HepG2 (cell line): ENCODE measurements around the gene DDAH2. TPM values are rescaled to one million over a fixed set of nuclear protein-coding genes. Genes with fewer than 3 reads are reported as not detected.
A peak's percentile ranks its signal among the peaks of the same experiment; 100 is the strongest.

Experiments
- ATRX ChIP-seq: sonication (generic); formaldehyde crosslinking; IDR thresholded peaks from 2 replicates; pipeline ENCODE4 v1.4.0; 2020; ENCODE audit warnings: missing genetic modification reagents, borderline replicate concordance
- CCAR2 ChIP-seq: fragments of 200-400 bp; formaldehyde crosslinking; optimal IDR thresholded peaks from 2 replicates; pipeline ENCODE3; 2018; ENCODE audit warnings: low read depth, mild to moderate bottlenecking, low read length, moderate library complexity
- CEBPG ChIP-seq: IDR thresholded peaks from 2 replicates; pipeline ENCODE4 v1.6.1; 2016
- DMAP1 ChIP-seq: IDR thresholded peaks from 2 replicates; pipeline ENCODE4 v1.6.1; 2016
- E2F2 ChIP-seq: sonication (generic); formaldehyde crosslinking; IDR thresholded peaks from 2 replicates; pipeline ENCODE4 v1.4.0; 2020; ENCODE audit warnings: missing genetic modification reagents, borderline replicate concordance
- FOXM1 ChIP-seq: sonication (generic); formaldehyde crosslinking; IDR thresholded peaks from 2 replicates; pipeline ENCODE4 v1.5.0; 2020; ENCODE audit warnings: missing genetic modification reagents
- GLMP ChIP-seq: sonication (generic); formaldehyde crosslinking; IDR thresholded peaks from 2 replicates; pipeline ENCODE4 v1.9.0; 2021; ENCODE audit warnings: missing genetic modification reagents, mild to moderate bottlenecking, borderline replicate concordance
- HDAC1 ChIP-seq: sonication (generic); formaldehyde crosslinking; IDR thresholded peaks from 2 replicates; pipeline ENCODE4 v1.5.1; 2020; ENCODE audit warnings: mild to moderate bottlenecking, missing genetic modification reagents
- KLF13 ChIP-seq: sonication (generic); formaldehyde crosslinking; IDR thresholded peaks from 2 replicates; pipeline ENCODE4 v1.4.0; 2020; ENCODE audit warnings: mild to moderate bottlenecking, missing genetic modification reagents
- KLF9 ChIP-seq: IDR thresholded peaks from 2 replicates; pipeline ENCODE4 v1.6.1; 2016; ENCODE audit warnings: low read depth
- MAF1 ChIP-seq: sonication (generic); formaldehyde crosslinking; IDR thresholded peaks from 2 replicates; pipeline ENCODE4 v1.5.0; 2020; ENCODE audit warnings: missing genetic modification reagents, borderline replicate concordance
- MEIS1 ChIP-seq: sonication (generic); formaldehyde crosslinking; IDR thresholded peaks from 2 replicates; pipeline ENCODE4 v1.9.0; 2021; ENCODE audit warnings: mild to moderate bottlenecking, missing genetic modification reagents, moderate library complexity, borderline replicate concordance
- MIER3 ChIP-seq: IDR thresholded peaks from 2 replicates; pipeline ENCODE4 v1.6.1; 2016; ENCODE audit warnings: missing compliant biosample characterization, borderline replicate concordance
- MLXIP ChIP-seq: sonication (generic); formaldehyde crosslinking; IDR thresholded peaks from 2 replicates; pipeline ENCODE4 v1.9.0; 2021; ENCODE audit warnings: missing genetic modification reagents, borderline replicate concordance
- MTF1 ChIP-seq: sonication (generic); formaldehyde crosslinking; IDR thresholded peaks from 2 replicates; pipeline ENCODE4 v1.5.0; 2020; ENCODE audit warnings: missing genetic modification reagents
- NCOA5 ChIP-seq: sonication (generic); formaldehyde crosslinking; IDR thresholded peaks from 2 replicates; pipeline ENCODE4 v1.4.0; 2020; ENCODE audit warnings: missing genetic modification reagents
- RARA ChIP-seq: IDR thresholded peaks from 2 replicates; pipeline ENCODE4 v1.6.1; 2016; ENCODE audit warnings: missing genetic modification reagents, missing compliant biosample characterization
- SMARCC2 ChIP-seq: fragments of 450-650 bp; IDR thresholded peaks from 2 replicates; pipeline ENCODE4 v1.6.1; 2017; ENCODE audit warnings: antibody characterized with exemption, mild to moderate bottlenecking
- SMC3 ChIP-seq: IDR thresholded peaks from 2 replicates; pipeline ENCODE4 v1.6.1; 2011; ENCODE audit warnings: low read length, improper control_type of control experiment
- SP5 ChIP-seq: IDR thresholded peaks from 2 replicates; pipeline ENCODE4 v1.6.1; 2016; ENCODE audit warnings: low read depth, borderline replicate concordance
- SRY ChIP-seq: sonication (generic); formaldehyde crosslinking; IDR thresholded peaks from 2 replicates; pipeline ENCODE4 v1.8.0; 2022; ENCODE audit warnings: mild to moderate bottlenecking, missing genetic modification reagents
- ZBTB2 ChIP-seq: sonication (generic); formaldehyde crosslinking; IDR thresholded peaks from 2 replicates; pipeline ENCODE4 v1.8.0; 2022; ENCODE audit warnings: low read depth, missing genetic modification reagents
- ZNF34 ChIP-seq: sonication (generic); formaldehyde crosslinking; IDR thresholded peaks from 2 replicates; pipeline ENCODE4 v1.4.0; 2020; ENCODE audit warnings: mild to moderate bottlenecking, missing genetic modification reagents, borderline replicate concordance
- ZNF468 ChIP-seq: sonication (generic); formaldehyde crosslinking; IDR thresholded peaks from 2 replicates; pipeline ENCODE4 v1.8.0; 2022; ENCODE audit warnings: mild to moderate bottlenecking, moderate library complexity, missing genetic modification reagents
- ZNF558 ChIP-seq: sonication (generic); formaldehyde crosslinking; IDR thresholded peaks from 2 replicates; pipeline ENCODE4 v1.9.0; 2022; ENCODE audit warnings: mild to moderate bottlenecking, missing genetic modification reagents, borderline replicate concordance
- polyA plus RNA-seq, 8 experiments: library from polyadenylated mRNA; depleted of rRNA in 3 of 8; stranded (reverse) in 7 of 8; unstranded in 1 of 8; fragments of >200 nt; fragmentation: Illumina TruSeq in 4 of 8; extraction: Trizol in 4 of 8; gene quantifications; 2 replicates each; pipeline versions ENCODE4 v1.2.1 to v1.2.3, GENCODE V29; 2011 to 2016; ENCODE audit warnings: low read depth in 4 of 8, missing spikeins in 1 of 8, mixed read lengths in 1 of 8; ENCODE audit not compliant: insufficient read depth in 1 of 8
- total RNA-seq, 5 experiments: library from RNA; depleted of rRNA; stranded (reverse); fragments of >200 nt; fragmentation: Illumina TruSeq; extraction: Trizol; gene quantifications; 2 replicates each; pipeline ENCODE4 v1.2.3, GENCODE V29; 2016; ENCODE audit warnings: low read depth in 1 of 5

Gene DDAH2
- total and polyA plus RNA-seq, 2 of the 13 experiments (the other 11 are each of a cell fraction or from before 2014, with no cell fraction given), result 16.4 to 21.1 TPM

- TF ChIP-seq SMC3, result no peak
- TF ChIP-seq NCOA5 (CRISPR knock-in tag), result no peak
- no peak for TF ChIP-seq SMARCC2
- peak; percentile 91 for TF ChIP-seq ZBTB2
- TF ChIP-seq HDAC1 (CRISPR knock-in tag), result peak; percentile 94
- no peak for TF ChIP-seq CCAR2
- peak; percentile 67; the same call in 1 of the 2 replicates for TF ChIP-seq FOXM1 (CRISPR knock-in tag)
- TF ChIP-seq MEIS1 (CRISPR knock-in tag), result peak; percentile 95
- peak; percentile 1 for TF ChIP-seq RARA (CRISPR knock-in tag)
- TF ChIP-seq SP5 (CRISPR knock-in tag), result peak; percentile 82
- TF ChIP-seq CEBPG, result peak; percentile 18; the same call in 1 of the 2 replicates
- TF ChIP-seq E2F2 (CRISPR knock-in tag), result peak; percentile 97
- no peak for TF ChIP-seq GLMP (CRISPR knock-in tag)
- peak; percentile 52; the same call in 1 of the 2 replicates for TF ChIP-seq ZNF34 (CRISPR knock-in tag)
- no peak; the same call in 1 of the 2 replicates for TF ChIP-seq ATRX
- peak; percentile 97 for TF ChIP-seq DMAP1 (CRISPR knock-in tag)
- TF ChIP-seq ZNF558 (CRISPR knock-in tag), result peak; percentile 67; the same call in 1 of the 2 replicates
- 0 out of 2 replicates have a peak, but pooled peaks have one; percentile 72 for TF ChIP-seq KLF13 (CRISPR knock-in tag)
- 0 out of 2 replicates have a peak, but pooled peaks have one; percentile 73 for TF ChIP-seq MAF1 (CRISPR knock-in tag)
- TF ChIP-seq KLF9, result no peak
- TF ChIP-seq MLXIP, result no peak; the same call in 1 of the 2 replicates
- TF ChIP-seq MIER3, result no peak; the same call in 1 of the 2 replicates
- peak; percentile 96 for TF ChIP-seq SRY (CRISPR knock-in tag)
- 0 out of 2 replicates have a peak, but pooled peaks have one; percentile 56 for TF ChIP-seq ZNF468 (CRISPR knock-in tag)
- TF ChIP-seq MTF1 (CRISPR knock-in tag), result peak; percentile 31; the same call in 1 of the 2 replicates
These were observed 10.7 kb upstream of the DDAH2 start, which contains the start of gene MSH5 (continued) for GRCh38 chr6:31739639-31740396.
